ENCODE data around the gene IL36RN. TPM values are rescaled to one million over a fixed set of nuclear protein-coding genes. Genes with fewer than 3 reads are reported as not detected.

The IL36RN gene
- total RNA-seq, 3 donors from 2014 or later, result not detected

DNA sequence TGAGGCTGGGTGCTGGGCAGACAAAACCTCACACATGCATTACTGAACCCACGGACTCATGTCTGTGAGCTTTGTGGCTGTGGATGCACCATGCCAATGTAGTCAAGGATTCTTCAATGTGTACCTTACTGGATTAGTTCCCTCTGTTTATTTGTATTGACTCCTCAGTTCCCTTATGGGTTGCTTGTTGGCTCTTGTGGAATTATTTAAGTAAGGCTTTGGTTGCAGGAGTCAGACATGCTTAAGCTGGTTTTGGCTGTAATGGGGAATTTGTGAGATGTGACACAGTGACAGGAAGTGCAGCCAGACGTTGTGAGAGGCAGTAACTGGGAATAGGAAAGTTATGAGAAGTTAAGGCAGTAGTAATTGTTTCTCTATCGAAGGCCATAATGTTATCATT lies 54.8 kb downstream of the IL36RN start:
- no peaks in the 10 kb centered on the region for H3K36me3 ChIP-seq
- H3K27ac ChIP-seq, result no peak overlapping the region
- H3K9me3 ChIP-seq, result no peaks in the 10 kb centered on the region
- no peak for DNase-seq (ENCODE audit: low spot score in 2 of 2)
- no peaks in the 10 kb centered on the region for H3K4me1 ChIP-seq
- H3K27me3 ChIP-seq, result no peaks in the 10 kb centered on the region
- H3K4me3 ChIP-seq, result no peak overlapping the region
- TF ChIP-seq POLR2A (IDR thresholded peaks at IDR 0.05) (no peak), POLR2AphosphoS5 (IDR thresholded peaks at IDR 0.05) (no peak)
- TF ChIP-seq, protein P1, sequence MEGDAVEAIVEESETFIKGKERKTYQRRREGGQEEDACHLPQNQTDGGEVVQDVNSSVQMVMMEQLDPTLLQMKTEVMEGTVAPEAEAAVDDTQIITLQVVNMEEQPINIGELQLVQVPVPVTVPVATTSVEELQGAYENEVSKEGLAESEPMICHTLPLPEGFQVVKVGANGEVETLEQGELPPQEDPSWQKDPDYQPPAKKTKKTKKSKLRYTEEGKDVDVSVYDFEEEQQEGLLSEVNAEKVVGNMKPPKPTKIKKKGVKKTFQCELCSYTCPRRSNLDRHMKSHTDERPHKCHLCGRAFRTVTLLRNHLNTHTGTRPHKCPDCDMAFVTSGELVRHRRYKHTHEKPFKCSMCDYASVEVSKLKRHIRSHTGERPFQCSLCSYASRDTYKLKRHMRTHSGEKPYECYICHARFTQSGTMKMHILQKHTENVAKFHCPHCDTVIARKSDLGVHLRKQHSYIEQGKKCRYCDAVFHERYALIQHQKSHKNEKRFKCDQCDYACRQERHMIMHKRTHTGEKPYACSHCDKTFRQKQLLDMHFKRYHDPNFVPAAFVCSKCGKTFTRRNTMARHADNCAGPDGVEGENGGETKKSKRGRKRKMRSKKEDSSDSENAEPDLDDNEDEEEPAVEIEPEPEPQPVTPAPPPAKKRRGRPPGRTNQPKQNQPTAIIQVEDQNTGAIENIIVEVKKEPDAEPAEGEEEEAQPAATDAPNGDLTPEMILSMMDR (IDR thresholded peaks at IDR 0.05), result no peak
- intact Hi-C loops (cut with DNase I; ENCODE audit: low total_unique reads), result no loop called here

Other genes starting within 250 kb of the IL36RN start
- gene IL1B, start 222.4 kb upstream of the IL36RN start, total RNA-seq, result 1 to 10 TPM in 1 of 3 donors, not detected in 2; 8.0 TPM
- not detected for gene IL37, start 148.0 kb upstream of the IL36RN start, total RNA-seq
- not detected for gene IL36G, start 81.2 kb upstream of the IL36RN start, total RNA-seq
- not detected for gene IL36A, start 53.7 kb upstream of the IL36RN start, total RNA-seq
- not detected for gene IL36B, start 6.3 kb upstream of the IL36RN start, total RNA-seq
- not detected for gene IL1F10, start 8.8 kb downstream of the IL36RN start, total RNA-seq
- gene IL1RN, start 68.4 kb downstream of the IL36RN start, total RNA-seq, result 1 to 10 TPM in 2 of 3 donors, under 1 TPM in 1; 0.66 to 3.8 (median 1.6) TPM
- gene PSD4, start 114.8 kb downstream of the IL36RN start, total RNA-seq, result 10 to 100 TPM in 2 of 3 donors, 1 to 10 TPM in 1; 4.3 to 61.2 (median 40.3) TPM
- gene PAX8, start 219.7 kb downstream of the IL36RN start, total RNA-seq, result 1 to 10 TPM in 2 of 3 donors, under 1 TPM in 1; under 0.01 to 2.6 (median 1.0) TPM

Measured in breast epithelium (tissue), 4 donors.